GM19328 (cell line): ENCODE data around the gene ASB4.

Experiments
- ATAC-seq: cut with Tn5 transposase; IDR thresholded peaks from one replicate; pipeline ENCODE4 v1.9.1; 2021; ENCODE audit warnings: mild to moderate bottlenecking, moderate library complexity; ENCODE audit not compliant: unreplicated experiment

Gene ASB4

DNA sequence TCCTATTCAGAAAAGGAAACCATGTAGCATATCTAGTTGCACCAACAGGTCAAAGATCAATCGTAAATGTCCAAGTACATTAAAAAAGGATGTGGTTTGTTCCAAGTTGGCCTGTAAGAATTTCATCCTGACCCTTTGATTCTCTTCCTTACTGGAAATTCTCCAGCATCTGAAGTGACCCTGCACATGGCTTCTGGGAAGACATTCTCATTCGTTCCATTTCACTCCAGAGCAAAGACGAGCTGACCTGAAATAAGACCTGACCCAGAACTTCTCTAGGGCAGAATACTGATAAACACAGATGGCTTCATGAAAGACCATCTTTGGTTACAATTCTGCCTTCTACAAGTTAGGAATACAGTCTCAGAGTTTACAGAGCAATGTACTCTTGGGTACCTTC lies 39.8 kb downstream of the ASB4 start:
- no peak for ATAC-seq

DNA sequence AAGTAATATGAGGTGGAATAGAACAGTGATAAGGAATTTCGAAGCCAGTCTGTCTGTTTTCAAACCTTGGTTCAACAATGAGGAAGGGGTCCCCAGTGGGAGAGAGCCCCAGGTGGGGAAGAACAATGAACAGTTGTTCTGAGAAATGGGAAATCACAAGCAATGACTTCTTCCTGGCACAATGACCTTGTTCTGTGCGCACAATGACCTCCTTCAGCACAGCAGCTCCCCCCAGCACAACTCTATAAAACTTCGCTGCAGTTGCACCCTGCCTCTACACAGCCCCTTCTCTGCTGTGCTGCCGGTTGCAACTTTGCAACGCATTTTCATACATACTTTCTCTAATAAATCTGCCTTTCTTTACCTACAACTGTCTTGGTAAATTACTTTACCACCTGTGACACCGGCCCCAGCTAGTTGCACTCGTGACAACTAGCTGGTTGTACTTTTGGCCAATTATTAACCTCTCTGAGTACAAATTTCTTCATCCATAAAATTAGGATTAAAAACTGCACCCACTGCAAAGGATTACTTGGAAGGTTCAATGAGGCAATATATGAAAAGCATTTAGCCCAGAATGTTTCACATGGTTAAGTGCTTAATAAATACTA lies 40.5 kb downstream of the ASB4 start:
- no peak for ATAC-seq

DNA sequence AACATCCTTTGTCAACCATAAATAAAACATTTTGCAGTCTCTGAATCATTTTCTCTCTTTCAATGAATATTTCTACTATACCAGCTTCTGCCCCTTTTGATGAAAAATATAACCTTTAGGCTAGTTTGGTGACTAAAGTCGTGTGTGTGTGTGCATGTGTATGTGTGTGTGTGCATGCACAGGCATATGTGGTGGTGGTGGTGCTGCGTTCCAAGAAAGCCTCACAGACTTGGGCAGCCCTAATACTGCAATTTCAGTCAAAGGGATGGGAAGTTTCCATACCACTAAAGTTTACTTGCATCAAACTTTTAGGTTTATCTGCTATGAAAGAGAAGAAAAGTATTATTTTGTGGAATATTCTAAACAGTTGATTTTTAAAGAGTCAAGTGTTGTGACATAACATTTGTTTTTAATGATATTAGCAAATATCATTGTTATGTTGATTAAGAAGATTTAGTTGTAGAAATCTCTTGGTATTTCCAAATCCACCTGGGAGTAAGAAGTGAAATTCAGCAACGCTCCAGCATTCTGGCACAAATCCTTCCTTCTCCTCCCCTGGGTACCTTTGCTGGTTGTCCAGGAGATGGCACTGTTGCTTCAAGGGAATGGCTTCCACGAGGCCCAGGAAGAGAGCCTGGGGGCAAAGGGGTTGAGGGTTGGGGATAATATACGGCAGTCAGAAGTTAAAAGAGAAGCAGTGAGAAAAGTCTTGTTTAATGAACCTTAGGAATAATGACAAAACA lies 41.5 kb downstream of the ASB4 start:
- ATAC-seq, result no peak

DNA sequence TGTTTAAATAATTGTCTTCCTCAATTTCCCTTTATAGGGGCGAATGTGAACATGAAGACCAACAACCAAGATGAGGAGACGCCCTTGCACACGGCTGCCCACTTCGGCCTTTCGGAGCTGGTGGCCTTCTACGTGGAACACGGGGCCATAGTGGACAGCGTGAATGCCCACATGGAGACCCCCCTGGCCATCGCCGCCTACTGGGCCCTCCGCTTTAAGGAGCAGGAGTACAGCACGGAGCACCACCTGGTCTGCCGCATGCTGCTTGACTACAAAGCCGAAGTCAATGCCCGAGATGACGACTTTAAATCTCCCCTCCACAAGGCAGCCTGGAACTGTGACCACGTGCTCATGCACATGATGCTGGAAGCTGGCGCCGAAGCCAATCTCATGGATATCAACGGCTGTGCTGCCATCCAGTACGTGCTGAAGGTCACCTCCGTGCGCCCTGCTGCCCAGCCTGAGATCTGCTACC lies 42.1 kb downstream of the ASB4 start:
- no peak for ATAC-seq

DNA sequence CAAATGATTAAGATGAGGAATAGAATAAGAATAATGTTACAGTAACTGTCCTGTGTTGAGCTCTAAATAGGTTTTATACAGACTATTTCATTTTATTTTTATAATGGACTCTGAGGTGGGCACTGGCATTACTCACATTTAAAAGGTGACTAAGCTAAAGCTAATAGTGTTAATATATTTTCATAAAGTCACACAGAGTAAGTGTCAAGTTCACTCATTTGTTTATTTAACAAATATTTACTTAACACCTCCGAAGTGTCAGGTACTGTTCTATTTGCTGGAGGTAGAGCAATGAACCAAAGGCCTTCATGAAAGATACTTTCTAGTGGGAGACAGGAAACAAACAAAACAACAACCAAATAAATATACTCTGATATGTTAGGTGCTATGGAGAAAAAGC lies 44.0 kb downstream of the ASB4 start:
- no peak for ATAC-seq

DNA sequence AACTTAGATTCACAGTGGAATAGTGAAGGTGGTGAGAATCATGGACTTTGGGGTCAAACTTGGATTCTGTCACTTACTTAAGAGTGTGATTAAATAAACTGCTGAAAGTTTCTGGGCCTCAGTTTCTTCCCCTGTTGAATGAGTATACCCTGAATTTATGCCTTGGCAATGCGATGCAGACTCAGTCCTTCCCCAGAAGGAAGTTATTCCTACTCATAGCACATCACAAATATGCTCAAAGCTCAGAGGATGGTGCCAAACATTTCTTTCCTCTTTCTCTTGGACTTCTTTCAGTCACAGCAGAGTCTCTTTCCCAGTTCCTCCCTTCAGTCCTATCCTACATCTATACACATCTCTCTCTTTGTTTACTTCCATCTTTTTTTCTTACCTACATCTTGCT lies 45.1 kb downstream of the ASB4 start:
- ATAC-seq, result no peak

DNA sequence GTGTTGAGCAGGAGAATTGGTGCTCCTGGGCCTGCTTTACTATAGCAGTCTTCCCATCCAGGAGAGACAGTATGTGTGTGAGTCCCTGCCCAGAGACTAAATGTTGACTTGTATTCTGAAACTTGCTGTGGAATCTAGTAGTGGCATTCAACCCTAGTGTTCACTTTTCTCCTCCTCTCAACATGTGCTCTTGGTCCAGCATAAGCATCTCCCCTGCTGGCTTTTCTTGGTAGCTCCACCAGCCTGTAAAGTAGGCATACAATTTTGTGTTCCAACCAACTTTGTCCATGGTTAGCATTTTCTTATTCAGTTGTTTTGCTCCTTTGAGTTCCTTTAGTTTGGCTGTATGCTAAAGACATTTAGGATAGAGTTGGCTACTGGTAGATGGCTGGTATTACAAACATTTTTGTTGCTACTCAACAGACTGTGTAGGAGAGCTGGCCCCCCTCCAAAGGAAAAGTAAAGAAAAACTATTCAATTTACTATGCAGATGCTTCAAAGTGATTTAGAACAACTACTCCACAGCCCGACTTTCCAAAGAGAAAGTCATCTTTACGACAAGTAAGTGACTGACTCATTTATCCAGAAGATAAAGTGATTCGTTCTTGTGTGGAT lies 46.0 kb downstream of the ASB4 start:
- ATAC-seq, result no peak

DNA sequence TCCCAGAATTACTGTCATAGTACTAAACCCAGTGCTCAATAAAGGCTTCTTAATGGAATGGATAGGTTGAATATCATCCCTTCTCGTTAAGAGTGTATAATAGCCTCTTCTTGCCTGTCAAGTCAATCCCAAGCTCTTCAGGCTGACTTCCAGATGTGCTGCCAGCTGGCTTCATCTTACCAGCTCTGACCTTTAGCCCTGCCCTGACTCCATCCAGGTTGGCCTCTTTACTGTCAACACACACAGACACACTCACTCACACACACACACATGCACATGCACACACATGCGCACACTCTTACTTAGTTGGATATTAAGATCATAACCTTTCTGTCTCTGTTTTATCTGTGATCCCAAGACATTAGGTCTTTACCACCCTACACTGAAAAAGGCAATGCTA lies 49.1 kb downstream of the ASB4 start:
- ATAC-seq, result no peak

DNA sequence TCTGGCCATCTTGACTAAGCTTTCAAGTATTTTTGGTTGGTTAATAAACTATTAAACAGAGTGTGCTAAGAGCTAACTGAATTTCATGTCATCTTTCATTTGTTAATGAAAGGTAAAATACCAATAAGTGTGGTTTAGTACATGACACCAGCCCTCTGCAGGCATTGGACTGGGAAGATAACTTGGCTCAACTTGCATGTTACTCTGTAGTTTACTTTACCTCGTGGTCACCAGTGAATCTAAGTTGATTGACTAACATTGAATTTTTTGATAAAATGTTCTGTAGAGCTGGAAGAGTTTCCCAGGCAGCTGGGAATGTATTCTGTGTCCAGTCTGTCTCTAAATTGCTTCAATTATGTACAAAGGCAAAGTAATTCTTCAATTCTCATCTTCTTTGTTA lies 49.9 kb downstream of the ASB4 start:
- ATAC-seq, result no peak

DNA sequence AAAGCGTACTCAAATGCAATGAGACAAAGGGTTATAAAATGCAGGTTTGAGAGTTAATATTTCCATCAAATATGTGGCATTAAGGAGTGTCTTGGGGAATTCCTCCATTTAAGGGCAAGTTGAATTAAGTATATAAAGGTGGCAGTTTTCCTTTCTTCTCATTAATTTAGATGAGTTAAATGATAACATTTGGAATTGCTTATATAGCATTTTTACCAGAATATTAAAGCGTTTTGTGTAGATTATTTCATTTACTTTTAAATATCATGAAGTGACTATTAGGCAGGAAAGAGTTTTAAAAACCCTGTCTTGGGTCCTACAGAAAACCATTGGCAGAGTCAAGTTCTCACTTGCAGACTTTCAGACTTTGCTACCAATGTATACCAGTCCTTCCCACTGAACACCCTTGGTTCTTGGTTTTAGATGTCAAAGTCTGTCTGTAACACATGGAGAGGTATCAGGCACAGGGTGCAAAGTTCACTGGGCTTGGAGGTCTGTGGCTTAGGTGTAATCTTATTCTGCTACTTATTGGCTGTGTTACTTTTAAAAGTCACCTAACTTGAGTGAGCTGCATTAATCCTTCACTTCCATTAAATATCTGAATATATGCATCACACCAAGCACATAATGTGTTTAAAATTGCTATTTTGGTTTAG lies 51.0 kb downstream of the ASB4 start:
- no peak for ATAC-seq

DNA sequence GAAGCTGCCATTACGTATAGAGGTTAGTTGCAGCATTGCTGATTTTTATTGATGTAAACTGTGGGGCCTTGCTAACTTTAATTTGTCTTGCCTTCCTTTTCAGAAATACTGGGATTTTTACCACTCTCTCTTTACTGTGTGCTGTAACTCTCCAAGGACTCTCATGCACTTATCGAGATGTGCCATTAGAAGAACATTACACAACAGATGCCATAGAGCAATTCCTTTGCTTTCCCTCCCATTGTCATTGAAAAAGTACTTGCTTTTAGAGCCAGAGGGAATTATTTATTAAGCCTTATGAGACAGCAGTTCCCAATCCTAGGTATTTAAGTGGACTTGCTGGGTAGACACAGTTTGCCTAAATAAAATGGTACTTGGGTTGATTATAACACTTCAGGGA lies 51.7 kb downstream of the ASB4 start:
- ATAC-seq, result no peak

DNA sequence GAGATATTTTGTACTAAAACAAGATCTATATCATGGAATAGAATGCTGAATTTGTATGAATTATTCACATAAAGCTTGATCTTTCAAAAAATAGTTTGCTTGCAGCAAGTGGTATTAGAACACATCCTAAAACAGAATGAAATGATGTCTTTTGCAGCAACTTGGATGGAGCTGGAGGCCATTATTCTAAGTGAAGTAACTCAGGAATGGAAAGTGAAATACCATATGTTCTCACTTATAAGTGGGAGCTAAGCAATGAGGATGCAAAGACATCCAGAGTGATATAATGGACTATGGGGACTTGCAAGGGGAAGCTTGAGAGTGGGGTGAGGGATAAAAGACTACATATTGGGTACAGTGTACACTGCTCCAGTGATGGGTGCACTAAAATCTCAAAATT lies 53.7 kb downstream of the ASB4 start:
- no peak for ATAC-seq

DNA sequence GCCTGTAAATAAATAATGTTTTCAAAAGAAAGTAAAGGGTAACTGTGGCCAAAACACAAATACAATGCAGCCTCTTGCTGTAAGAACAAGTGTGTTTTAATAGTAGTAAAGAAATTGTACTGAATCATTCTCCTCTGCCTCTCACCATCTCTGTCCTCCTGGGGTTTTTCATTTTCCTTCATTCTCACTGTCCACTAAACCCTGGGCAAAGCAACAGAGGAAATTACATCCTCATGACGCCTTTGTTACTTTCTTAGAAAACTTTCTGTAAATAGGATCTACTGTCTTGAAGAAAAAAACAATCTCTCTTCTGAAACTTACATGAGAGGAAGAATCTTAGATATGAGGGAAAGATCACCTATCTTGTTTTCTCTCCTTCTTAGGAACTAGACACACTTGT lies 54.6 kb downstream of the ASB4 start:
- no peak for ATAC-seq

DNA sequence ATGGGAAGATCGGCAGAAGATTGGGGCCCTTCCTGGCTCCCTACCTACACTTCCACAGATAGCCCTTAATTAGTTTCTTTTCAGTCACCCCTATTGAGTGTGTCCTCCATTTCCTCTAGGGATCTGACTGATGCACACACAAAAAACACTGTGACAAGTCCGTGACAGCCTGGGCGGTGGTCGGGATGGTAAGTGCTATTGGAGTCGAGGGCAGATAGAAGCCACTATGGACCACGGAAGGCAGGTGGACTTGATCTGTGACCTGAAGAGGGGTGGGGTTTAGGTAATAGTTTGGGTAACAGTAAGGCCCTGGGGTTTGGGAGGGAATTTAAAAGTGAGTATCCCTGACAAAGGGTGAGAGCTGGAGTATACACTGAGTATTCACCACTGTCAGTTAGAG lies 57.6 kb downstream of the ASB4 start:
- no peak for ATAC-seq

DNA sequence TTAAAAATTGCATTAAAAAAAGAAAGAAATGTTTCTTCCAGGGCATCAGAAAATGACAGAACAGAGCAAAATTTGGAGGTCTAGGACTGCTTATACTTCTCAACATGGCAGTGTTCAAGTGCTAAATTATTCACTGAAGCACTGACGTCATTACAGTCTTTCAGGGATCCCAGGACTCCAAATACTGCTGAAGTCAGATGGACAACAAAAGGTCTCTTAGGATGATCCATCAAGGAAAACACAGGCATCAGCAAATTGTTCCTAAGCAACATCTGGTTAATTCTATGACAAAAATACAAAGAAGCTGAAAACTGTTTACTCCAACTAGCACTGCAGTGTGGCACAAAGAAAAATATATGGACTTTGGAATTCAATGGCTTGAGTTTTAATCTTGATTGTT lies 58.4 kb downstream of the ASB4 start:
- ATAC-seq, result no peak

DNA sequence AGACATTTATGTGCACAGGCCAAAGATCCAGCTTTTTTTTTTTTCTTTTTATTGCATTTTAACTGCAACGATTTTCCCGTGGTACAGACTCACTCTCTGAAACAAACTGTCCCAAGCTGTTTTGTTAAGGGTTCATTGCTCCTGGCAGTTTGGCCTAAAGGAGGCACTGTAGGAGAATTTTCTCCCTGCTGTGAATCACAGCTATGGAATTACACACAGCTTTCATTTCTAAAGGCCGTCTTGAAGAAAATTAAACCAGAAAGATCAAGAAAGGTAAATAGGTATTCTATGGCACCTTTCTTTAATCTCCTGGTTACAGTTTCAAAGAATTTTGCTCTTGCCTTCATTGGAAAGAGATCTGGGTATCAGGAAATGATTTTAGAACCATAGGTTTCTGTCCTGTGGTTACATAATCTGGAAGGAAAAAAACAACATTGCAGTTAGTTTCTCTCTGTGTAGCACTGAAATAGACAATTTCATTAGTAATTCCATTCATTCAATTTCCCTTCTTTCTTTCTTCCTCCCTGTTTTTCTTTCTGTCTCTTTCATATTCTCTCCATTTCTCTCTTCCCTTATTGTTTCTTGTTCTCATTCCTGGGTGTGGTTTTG lies 59.4 kb downstream of the ASB4 start:
- ATAC-seq, result no peak

DNA sequence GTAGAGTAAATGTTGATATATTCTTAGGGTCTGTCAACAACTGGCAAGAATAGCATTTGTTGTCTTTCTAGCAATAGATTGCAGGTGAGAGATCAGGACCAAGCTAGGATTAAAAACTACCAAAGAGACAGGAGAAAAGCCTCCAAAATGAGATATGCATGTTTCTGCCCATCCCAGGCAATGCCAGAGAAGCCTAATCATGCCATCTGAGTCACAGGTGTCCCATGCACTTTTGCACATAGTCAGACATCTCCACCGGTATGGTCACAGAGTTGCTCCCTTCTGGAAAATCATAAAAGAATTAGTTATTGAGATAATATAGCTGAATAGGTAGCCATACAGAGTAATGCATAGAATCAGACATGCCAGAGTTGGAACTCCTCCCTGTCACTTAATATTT lies 59.9 kb downstream of the ASB4 start:
- no peak for ATAC-seq

DNA sequence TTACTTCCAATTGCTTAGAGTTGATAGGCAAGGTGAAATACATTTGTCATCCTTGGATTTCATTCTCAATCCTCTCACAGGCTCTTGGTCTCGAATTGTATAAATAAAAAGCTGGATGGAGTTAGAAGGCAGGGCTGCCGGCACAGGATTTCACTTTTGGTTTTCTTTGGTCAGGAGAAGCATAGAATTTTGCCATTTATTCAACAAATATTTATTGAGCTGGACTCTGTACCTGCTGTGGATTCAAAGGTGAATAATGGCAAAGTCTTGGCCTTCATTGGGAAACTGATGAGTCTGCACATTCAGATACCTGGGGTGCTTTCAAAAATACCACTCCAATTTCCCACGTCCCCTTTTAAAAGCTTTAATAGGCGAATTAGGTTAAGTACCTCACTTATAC lies 60.9 kb downstream of the ASB4 start:
- no peak for ATAC-seq

DNA sequence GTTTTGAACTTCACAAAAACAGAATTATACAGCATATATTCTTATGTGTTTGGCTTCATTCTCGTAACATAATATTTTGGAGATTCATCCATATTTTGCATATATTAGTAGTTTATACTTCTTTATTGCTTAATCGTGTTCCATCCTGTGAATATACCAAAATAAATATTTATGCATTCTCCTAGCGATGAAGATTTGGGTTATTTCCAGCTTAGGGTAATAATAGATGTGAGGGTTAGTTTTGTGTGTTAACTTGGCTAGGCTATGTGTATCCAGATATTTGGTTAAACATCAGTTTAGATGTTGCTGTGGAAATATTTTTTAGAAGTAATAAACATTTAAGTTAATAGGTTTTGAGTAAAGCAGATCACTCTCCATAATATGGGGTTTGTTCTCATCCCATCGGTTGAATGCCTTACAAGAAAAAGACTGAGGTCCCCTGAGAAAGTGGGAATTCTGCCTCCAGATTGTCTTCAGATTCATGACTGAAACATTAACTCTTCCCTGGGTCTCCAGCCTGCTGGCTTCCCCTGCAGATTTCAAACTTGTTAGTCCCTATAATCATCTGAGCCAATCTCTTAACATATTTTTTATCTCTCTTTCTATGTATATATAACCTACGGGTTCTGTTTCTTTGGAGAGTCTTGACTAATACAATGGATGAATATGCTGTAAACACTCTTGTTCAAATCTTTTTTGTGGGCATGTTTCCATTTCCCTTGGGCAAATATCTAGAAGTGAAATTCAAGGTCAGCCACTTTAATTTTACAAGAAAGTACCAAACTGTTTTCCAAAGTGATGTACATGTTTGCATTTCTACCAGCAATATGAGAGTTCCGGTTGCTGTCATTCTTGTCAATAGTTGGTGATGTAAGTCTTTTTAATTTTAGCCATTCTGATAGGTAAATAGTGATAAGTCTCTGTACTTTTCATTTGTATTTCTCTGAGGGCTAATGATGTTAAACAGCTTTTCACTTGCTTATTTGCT lies 61.9 kb downstream of the ASB4 start:
- no peak for ATAC-seq

DNA sequence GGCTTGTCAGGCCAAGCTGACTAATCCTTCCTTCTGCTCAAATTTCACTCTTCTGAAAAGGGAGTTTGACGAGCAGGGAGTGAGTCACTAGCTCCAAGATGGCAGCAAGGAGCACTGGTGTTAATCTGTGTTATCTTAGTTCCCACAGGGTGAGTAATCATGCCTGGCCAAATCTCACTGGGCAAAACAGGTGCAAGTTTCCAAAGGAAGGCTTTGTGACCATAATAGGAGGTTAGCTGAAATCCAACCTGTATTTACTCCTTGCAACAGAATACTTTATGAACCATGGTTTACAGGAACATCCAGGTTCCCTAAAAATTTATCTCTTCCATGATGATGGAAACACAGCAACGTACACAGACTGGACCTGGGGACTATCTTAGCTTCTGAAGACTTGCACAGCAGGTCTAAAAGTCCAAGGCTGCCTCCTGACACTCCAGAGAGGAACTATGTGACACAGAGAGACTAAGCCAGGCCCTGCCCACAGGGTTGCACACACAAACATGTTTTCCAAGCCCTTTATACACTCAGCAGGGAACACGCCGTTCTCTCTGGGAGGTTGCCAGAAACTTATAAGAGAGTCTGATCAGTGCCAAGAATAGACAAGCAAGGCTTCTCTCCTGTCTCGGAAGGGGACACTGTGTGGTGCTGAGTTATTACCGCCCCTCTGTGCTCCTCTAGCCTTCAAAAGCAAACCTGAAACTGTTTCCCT lies 64.2 kb downstream of the ASB4 start:
- ATAC-seq, result no peak
